ENCODE data around the gene APBA2.

GRCh38 chr15:28984421-28985315 is 98.9 kb downstream of the APBA2 start:
- no peak for TF ChIP-seq MAX (IDR thresholded peaks at IDR 0.05)
- no peak for TF ChIP-seq ZNF234 (CRISPR knock-in tag; conservative IDR thresholded peaks at IDR 0.05)
- no peak for TF ChIP-seq TAF15 (IDR thresholded peaks at IDR 0.05; ENCODE audit: low read depth, low read length, poor library complexity, severe bottlenecking)
- no peak for TF ChIP-seq ZNF503 (CRISPR knock-in tag; IDR thresholded peaks at IDR 0.05)
- TF ChIP-seq NFE2L2 (IDR thresholded peaks at IDR 0.05; ENCODE audit: low read length): no peak
- no peak for TF ChIP-seq ZNF263 (CRISPR knock-in tag; IDR thresholded peaks at IDR 0.05)
- no peak for TF ChIP-seq HBP1 (CRISPR knock-in tag; IDR thresholded peaks at IDR 0.05; ENCODE audit: low read depth)
- no peak for TF ChIP-seq KAT7 (CRISPR knock-in tag; IDR thresholded peaks at IDR 0.05; ENCODE audit: borderline replicate concordance)
- TF ChIP-seq BRCA1 (CRISPR knock-in tag; IDR thresholded peaks at IDR 0.05): no peak
- TF ChIP-seq EZH2 (conservative IDR thresholded peaks at IDR 0.05; ENCODE audit: low read depth, low read length): no peak

Data from HepG2 (cell line).